Posterior vena cava (tissue), 2 donors: Measurements from ENCODE around the gene HDLBP. TPM values are rescaled to one million over a fixed set of nuclear protein-coding genes. Genes with fewer than 3 reads are reported as not detected.
A peak's percentile ranks its signal among the peaks of the same experiment; 100 is the strongest.

Source experiments
- DNase-seq: peaks from one replicate; pipeline ENCODE4 v3.0.0-alpha.2; 2020; ENCODE audit warnings: low spot score
- intact Hi-C, 2 donors: fragments of 100-400 bp; cut with DNase I; formaldehyde crosslinking; loops; one replicate each; pipeline versions ENCODE4 v1.14.1 to v1.14.2; 2022 to 2023
- total RNA-seq, 2 donors: library from RNA; stranded (reverse); fragmentation: NEBNext Ultra II Directional; extraction: Animal tissue kit (Norgen Biotek cat#: 25700); gene quantifications; one replicate each; pipeline ENCODE4 v1.2.1, GENCODE V29; 2021
- donor health status: DM: yes; HTN: yes; CAD: no.
- donor health status: DM: yes; HTN: yes; CAD: no.

The HDLBP gene
- total RNA-seq, 2 donors from 2014 or later: 428 to 459 TPM

DNA sequence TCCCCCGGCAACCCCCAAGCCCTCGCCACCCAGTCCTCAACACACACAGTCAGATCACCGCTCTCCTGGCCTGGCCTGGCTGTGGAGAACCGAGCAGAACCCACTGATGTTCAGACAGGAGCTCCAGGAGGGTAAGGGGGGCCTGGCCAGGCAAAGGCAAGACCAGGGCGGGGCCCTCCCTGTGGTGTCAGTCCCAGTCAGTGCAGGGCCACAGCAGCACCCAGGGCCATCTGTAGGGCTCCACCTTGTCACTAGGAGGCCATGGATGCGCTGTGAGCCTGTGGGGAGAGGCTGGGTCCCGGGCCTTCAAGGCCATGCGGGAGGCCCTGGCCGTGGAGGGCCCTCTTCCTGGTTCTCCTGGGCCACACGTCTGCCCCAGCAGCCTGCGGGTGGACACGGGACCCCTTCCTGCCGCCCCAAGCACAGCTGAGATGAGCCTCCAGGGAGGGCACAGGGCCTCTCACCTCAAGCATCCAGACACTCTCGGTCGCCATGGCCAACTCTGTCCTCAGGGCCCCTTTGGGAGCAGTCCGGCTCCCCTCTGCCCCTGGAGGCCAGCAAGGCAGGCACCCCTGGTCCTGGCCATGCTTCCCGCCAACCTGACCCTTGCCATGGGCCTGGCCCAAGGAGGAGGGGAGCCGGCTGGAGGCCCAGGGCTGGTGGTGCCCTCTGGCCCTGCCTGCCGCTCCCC, 125.0 kb downstream of the HDLBP start:
- DNase-seq: peak; percentile 79
- intact Hi-C loops: no loop called here

DNA sequence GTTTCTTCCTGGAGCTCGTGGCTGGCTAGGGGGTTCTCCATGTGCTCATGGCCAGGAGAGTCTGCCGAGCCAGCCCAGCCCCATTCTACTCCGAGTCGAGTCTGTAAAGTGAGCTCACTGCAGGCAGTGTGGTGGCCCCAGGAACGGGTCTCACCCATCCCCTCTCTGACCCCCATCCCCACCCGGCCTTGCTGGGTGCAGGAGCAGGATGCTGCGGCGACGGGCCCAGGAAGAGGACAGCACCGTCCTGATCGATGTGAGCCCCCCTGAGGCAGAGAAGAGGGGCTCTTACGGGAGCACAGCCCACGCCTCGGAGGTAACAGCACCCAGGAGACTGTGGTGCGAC, 125.6 kb downstream of the HDLBP start:
- intact Hi-C loops: no loop called here
- no peak for DNase-seq

DNA sequence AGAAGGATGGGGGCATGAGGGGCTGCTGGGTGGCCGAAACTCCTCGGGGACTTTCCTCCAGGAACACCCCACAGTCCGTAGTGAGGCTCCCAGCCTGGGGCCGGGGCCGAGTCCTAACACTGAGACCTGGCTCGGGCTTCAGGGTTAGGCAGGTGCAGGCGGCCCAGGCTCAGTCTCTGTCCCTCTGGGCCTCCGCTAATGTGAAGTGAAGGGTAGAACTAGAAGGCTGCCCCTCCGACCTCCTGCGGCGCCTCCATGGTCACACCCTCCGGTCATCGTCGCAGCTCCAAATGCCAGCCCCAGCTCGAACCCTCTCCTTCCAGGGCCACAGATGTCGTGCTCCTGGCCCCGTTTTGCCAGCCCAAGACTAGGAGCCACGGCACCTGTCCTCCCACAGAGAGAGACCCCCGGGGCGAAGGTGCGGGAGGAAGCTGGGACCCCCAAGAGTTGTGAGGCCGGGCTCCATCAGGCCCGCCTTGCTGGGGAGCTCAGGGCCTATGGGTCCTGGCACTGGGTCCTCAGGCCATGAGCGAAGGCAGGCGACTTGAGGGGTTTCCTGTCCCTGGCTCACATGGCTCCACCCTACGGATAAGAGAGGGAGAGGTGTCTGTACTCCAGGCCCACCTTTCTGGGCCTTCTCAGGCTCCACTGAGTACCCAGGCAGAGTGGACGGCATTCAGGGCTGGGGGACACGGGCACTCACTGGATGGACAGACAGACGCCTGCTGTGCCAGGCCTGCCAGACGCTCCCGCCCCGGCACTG, 126.2 kb downstream of the HDLBP start:
- DNase-seq: peak; percentile 78
- intact Hi-C loops: no loop called here

DNA sequence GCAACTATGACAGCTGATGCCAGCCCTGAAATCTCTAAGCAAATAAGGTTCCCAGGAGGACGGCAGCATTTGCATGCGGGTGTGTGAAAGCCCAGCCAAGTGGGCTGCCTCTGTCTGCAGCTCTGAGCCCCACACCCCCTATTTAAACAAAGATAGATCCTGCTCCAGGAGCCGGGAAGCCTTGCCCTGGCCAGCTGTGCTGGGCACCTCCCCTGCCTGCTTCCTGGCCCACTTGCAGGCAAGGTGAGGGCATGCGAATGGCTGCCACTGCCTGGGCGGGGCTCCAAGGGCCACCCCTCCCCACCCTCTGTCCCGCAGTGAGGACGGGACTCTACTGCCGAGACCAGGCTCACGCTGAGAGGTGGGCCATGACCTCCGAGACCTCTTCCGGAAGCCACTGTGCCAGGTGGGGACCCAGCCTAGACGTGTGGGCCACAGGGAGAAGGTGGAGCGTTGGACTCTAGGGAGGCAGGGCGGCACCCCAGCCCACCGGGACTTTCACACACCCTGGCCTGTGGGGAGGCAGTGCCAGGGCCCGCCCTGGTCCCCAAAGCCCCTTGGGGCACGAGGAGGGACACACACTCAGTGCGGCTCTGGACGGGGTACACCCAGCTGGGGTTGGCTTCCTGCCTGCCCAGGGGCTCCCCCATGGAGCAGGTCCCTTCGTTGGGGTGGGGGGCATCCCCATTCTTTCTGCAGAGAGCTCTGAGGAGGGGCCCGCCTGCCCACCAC, 126.9 kb downstream of the HDLBP start, which contains the start of gene ANO7:
TSS of gene ANO7 (plus strand) at position 317 of the 732 bp plus-strand sequence. CDS start 1,387 bp downstream, outside the sequence.
- peak; percentile 66 for DNase-seq
- intact Hi-C loops: no loop called here

DNA sequence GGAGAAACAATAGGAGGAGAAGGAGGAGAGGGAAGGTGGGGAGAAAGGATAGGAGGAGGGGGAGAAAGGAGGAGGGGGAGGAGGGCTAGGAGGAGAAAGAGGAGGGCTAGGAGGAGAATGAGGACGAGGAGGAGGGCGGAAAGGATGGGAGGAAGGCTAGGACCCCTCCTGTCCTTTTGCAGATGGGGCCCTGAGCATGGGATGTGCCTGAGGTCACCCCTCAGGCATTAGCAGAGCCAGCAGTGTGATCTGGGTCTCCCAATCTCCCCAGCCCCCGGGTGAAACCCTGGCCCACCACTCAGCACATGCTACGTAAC, 127.6 kb downstream of the HDLBP start:
- DNase-seq: no peak
- intact Hi-C loops: no loop called here

DNA sequence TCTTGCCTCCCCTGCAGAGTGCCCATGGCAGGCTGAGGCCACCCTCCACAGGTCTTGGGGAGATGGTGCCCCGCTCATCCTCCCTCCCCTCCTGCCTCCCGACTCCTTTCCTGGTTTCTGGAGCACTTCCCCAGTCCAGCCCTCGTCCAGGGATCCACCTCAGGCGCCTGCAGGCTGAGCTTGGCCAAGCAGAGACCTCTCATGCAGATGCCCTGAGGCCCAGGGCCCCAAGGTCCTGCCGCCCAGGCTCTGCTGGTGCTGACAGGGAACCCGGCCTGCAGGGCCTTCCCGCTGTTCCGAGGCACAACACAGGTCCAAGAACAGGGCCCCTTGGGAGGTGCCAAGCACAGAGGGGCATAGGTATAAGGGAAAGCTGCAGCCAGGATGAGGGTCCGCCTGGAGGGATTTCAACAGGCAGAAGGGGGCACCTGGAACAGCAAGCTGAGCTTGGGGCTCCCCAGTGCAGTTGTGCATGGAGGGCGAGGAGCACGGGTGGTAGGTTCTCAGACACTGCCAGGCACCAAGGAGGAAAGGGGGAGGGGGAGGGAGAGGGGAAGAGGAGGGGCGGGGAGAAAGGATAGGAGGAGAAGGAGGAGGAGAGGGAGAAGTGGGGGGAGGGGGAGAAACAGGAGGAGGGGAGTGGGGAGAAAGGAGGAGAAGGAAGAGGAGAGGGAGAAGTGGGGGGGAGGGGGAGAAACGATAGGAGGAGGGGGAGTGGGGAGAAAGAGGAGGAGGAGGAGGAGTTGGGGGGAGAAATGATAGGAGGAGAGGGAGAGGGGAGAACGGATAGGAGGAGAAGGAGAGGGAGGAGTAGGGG, 128.2 kb downstream of the HDLBP start:
- intact Hi-C loops: no loop called here
- DNase-seq: peak; percentile 69

DNA sequence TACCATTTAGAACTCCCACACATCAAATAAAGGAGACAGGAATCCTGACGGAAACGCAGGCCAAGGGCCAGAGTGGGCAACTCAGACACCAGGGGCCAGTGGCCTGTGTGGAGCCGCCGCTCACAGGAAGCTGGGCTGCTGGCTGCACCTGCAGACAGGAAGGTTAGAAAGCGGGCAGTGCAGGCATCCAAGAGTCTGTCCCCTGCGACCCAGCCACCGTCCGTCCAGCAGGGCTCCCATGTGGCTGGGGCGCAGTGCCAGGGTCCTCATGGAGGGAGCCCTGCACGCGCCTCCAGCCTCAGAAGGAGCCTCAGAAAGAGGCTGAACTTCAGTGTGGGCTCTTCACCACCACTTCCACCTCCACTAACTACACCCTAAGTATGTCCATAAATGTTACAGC, 129.5 kb downstream of the HDLBP start:
- peak; percentile 69 for DNase-seq

DNA sequence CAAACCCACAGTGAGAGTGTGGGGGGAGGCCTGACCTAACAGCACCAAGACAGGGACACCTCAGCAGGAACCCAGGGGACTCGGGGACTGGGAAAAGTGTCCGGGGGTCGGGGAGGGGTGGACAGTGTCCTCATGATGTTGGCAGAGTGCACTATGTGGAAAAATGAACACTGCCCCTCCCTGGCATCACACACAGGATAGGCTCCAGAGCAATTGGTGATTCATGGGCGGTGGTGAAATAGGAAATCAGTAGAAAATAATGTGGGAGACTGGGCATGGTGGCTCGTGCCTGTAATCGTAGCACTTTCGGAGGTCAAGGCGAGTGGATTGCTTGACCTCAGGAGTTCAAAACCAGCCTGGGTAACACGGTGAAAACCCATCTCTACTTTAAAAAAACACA, 130.6 kb downstream of the HDLBP start:
- intact Hi-C loops: no loop called here
- DNase-seq: peak; percentile 37

More for the DNA sequence above, 129.5 kb downstream of the HDLBP start:
- intact Hi-C loops: no loop called here

DNA sequence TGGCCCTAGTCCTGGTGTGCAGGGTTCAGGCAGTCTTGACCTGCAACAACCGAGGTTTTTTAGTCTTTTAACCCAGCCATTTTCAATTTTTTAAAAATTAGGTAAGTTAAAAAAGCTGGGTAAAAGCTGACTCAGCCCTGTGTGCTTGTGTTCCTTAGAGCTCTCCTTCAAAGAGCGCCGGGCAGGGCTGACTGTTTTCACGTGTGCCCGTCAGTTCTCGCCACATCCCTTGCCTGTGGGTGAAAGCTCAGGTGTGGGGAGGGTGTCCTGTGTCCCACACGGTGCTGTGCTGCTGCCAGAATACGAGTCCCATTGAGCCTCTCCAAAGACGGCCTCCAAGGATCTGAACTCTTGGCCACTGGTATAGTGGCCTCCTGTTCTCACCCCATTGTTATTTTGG, 132.3 kb downstream of the HDLBP start:
- peak; percentile 31 for DNase-seq
- intact Hi-C loops: no loop called here

DNA sequence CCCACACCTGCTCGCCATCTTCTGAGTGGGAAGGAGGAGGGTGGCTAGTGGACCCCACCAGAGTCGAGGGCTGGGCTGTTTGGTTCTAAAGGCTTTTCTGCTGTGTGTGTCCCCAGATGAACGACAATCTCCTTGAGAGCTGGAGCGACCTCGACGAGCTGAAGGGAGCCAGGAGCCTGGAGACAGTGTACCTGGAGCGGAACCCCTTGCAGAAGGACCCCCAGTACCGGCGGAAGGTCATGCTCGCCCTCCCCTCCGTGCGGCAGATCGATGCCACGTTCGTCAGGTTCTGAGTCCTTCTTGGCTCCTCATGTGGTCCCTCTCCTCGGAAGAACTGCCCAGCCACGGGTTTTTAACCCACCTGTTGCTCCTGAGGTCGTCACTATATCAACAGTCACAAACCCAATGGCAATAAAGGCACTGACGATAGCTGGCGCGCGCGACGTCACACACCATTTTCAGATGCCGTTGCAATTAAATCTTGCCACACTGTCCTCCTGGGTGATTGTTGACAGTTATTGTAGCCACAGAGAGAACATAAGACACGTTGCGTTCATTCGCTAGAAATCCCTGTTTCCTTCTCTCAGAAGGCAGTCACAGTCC, 132.8 kb downstream of the HDLBP start:
- peak; percentile 52 for DNase-seq
- intact Hi-C loops: no loop called here

DNA sequence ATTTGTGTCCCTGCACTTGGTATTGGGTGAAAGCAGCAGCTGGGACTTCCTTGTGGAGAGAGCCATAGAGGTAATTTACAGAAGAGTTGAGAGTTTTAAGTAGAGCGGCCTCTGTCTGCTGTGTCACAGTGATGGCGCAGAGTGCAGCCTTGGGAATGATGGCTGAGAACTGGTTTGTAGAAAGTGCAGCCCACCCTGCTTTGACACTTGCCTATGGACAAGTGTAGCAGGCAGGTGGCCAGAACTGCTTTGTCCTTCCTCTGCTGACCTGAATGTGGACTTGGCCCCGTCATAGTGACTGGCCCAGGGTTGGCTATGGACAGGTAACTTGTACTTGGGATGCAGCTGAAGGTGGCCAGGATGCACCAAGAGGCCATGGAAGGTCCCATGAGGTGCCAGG, 133.3 kb downstream of the HDLBP start:
- DNase-seq: no peak
- intact Hi-C loops: no loop called here

DNA sequence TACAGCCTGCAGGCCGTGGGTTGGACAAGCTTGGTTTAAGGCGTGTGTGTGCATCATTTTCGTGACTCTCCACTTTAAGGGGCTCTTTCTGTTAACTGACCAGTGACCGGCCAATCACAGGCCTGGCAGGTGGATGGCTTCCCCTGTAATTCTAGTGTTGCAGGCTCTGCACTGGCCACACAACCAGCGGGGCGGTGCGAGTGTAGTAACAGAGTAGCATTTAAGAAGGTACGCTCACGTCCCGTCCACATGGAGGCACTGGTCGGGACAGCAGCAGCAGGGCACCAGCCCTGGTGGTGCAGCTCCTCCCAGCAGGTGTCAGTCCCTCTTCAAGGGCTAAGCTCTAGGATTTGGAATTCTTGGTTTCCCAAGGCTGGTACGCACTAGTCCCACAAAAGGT, 135.0 kb downstream of the HDLBP start:
- DNase-seq: peak; percentile 13
- intact Hi-C loops: no loop called here

DNA sequence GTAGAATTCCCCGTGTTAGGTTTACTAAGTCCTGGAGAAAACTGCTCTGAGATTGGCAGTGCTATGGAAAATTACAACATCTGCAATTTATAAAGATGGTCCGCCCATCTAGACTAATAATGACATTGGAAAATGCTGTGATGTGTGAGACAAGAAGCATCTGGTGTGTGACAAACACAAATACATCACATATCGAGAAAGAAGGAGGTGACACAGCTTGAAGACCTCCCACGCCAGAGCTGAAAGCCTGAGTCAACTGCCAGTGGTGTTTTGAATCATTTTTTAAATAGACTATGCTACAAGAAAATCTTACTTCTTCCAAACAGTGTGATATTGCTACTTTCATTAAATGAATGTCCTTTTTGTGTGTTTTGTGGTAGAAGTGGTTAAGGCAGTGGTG, 135.6 kb downstream of the HDLBP start:
- DNase-seq: no peak
- intact Hi-C loops: no loop called here

DNA sequence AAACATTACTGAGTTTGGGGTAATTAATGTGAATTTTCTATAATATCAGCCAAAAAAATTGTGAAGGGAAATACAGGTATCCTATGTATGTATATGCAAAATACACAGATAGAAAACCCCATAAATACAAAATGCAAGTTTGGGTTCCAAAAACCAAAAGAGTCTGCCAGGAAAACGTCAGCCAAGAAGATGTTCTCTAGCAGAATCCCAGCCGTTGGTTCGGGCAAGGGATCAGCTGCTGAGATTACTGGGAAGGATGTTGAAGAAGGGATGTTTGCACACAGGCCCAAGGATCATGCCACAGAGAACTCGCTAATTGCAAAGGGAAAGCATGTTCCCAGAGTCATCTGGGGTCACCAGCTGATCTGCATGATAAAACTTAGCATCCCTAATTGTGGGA, 136.5 kb downstream of the HDLBP start:
- intact Hi-C loops: no loop called here
- peak; percentile 41 for DNase-seq

DNA sequence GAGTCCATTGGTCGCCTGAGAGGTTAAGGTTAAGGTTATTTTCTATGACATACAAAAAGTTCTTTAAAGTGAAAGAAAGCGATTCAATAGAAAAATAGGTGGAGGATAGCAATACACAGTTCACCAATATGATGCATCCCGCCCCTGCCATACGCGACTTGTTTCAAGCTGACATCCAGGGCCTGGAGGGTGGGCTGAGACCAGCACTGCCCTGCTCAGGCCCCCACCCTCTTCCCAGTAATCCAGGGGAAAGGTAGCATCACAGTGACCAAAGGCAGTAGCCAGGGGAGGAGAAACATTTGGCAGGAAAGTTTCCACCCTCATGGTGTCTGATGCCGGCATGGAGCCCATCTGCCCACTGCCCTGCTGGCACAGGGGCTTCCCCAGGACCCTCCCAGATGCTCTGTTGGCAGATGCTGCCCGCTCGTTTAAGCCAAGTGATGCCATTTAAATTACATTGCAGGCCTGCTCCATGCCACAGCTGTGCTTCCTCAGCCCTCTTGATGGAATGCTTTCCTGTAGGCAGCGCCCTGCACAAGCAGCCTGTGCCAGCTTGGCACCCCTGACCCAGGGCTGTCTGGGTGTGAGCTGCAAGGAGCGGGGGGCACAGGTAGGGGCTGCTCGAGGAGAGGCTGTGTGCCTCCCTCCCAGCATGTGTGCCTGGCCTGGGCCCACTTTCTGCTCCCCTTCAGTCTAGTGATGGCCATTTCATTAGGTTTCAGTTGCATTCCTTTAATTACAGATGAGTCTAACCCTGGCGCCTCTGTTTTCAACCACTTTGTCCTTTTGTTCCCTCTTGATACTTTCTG, 137.7 kb downstream of the HDLBP start:
- intact Hi-C loops: no loop called here
- DNase-seq: peak; percentile 41
